B cell (primary cell): Measurements from ENCODE around the gene GGT1. TPM values are rescaled to one million over a fixed set of nuclear protein-coding genes. Genes with fewer than 3 reads are reported as not detected.
A peak's percentile ranks its signal among the peaks of the same experiment; 100 is the strongest.

Experiments used
- ATAC-seq: fragments of 200-7000 bp; cut with Tn5 transposase; one replicate; pipeline ENCODE4 v1.10.0; 2021; ENCODE audit warnings: low read depth, mild to moderate bottlenecking, moderate number of reproducible peaks, moderate library complexity
- CTCF ChIA-PET: fragments of 350-600 bp; sonication (Branson Sonifier 250); formaldehyde crosslinking; loops from one replicate; lab custom pipeline; 2021; ENCODE audit warnings: antibody characterized with exemption, inconsistent platforms; lab: Charles Lee
- POLR2A ChIA-PET: fragments of 350-600 bp; sonication (Branson Sonifier 250); formaldehyde crosslinking; loops from one replicate; lab custom pipeline; 2021; ENCODE audit warnings: antibody characterized with exemption; lab: Charles Lee
- DNase-seq: peaks from one replicate; pipeline ENCODE4 v3.0.0; 2013
- H2AFZ ChIP-seq: 2 replicates; pipeline ENCODE4 v1.6.1; 2012; ENCODE audit warnings: mild to moderate bottlenecking, low read depth, low read length; ENCODE audit not compliant: insufficient read depth, poor library complexity, severe bottlenecking
- H3K27ac ChIP-seq, 2 donors: 1 replicate in 1 of 2; 2 replicates in 1 of 2; pipeline ENCODE4 v1.5.1; 2012 to 2013; ENCODE audit warnings: low read length in 2 of 2, mild to moderate bottlenecking in 2 of 2, moderate library complexity in 1 of 2
- H3K27me3 ChIP-seq, 4 experiments: fragments of 200-600 bp in 1 of 4; sonication (generic) in 1 of 4; replicated peaks in 1 of 4; 1 replicate in 2 of 4; 2 replicates in 2 of 4; pipeline versions ENCODE4 v1.6.1 to v1.7.0; 2013 to 2016; ENCODE audit warnings: low read length in 3 of 4, mild to moderate bottlenecking in 2 of 4, mixed read lengths in 1 of 4, moderate library complexity in 1 of 4; ENCODE audit not compliant: insufficient read depth in 4 of 4, control insufficient read depth in 3 of 4; ENCODE audit errors: control extremely low read depth in 1 of 4
- H3K36me3 ChIP-seq, 2 experiments: replicated peaks in 1 of 2; 1 replicate in 1 of 2; 2 replicates in 1 of 2; pipeline versions ENCODE4 v1.6.1 to v1.7.1; 2013; ENCODE audit warnings: low read length in 1 of 2; ENCODE audit not compliant: insufficient read depth in 2 of 2, control insufficient read depth in 1 of 2; ENCODE audit errors: control extremely low read depth in 1 of 2, extremely low read depth in 1 of 2
- H3K4me1 ChIP-seq, 2 donors: fragments of 200-600 bp in 1 of 2; sonication (generic) in 1 of 2; 1 replicate in 1 of 2; 2 replicates in 1 of 2; pipeline versions ENCODE4 v1.5.1 to v1.6.1; 2013 to 2017; ENCODE audit warnings: low read length in 2 of 2; ENCODE audit not compliant: control insufficient read depth in 2 of 2, insufficient read depth in 2 of 2
- H3K4me2 ChIP-seq: replicated peaks from 2 replicates; pipeline ENCODE3; 2012; ENCODE audit warnings: mild to moderate bottlenecking, low read depth, low read length; ENCODE audit not compliant: poor library complexity, severe bottlenecking
- H3K4me3 ChIP-seq, 5 experiments: fragments of 200-600 bp in 1 of 5; sonication (generic) in 1 of 5; 1 replicate in 3 of 5; 2 replicates in 2 of 5; pipeline versions ENCODE4 v1.5.1 to v1.7.0; 2011 to 2016; ENCODE audit warnings: low read length in 4 of 5, mild to moderate bottlenecking in 4 of 5, low read depth in 2 of 5, control low read depth in 1 of 5, moderate library complexity in 1 of 5; ENCODE audit not compliant: insufficient read depth in 1 of 5; ENCODE audit errors: control extremely low read depth in 1 of 5, extremely low read depth in 1 of 5
- H3K79me2 ChIP-seq: fragments of 200-600 bp; sonication (generic); one replicate; pipeline ENCODE4 v1.6.0; 2016; ENCODE audit warnings: low read length; ENCODE audit not compliant: control insufficient read depth, insufficient read depth
- H3K9ac ChIP-seq: fragments of 200-600 bp; sonication (generic); 2 replicates; pipeline ENCODE4 v1.6.1; 2017; ENCODE audit warnings: mild to moderate bottlenecking, low read length, moderate library complexity
- H3K9me3 ChIP-seq, 3 donors: one replicate each; pipeline versions ENCODE4 v1.6.1 to v1.7.1; 2013; ENCODE audit warnings: low read length in 2 of 3; ENCODE audit not compliant: control insufficient read depth in 2 of 3, insufficient read depth in 1 of 3; ENCODE audit errors: control extremely low read depth in 1 of 3
- H4K20me1 ChIP-seq: 2 replicates; pipeline ENCODE4 v1.6.0; 2012; ENCODE audit warnings: mild to moderate bottlenecking, low read length; ENCODE audit not compliant: insufficient read depth, control insufficient read depth, poor library complexity, severe bottlenecking
- H3K27ac Mint-ChIP-seq: one replicate; pipeline ENCODE4 v1.8.0; 2021; ENCODE audit warnings: mixed read lengths
- H3K27me3 Mint-ChIP-seq: one replicate; pipeline ENCODE4 v1.8.0; 2021; ENCODE audit warnings: mixed read lengths
- H3K4me1 Mint-ChIP-seq: one replicate; pipeline ENCODE4 v1.8.0; 2021; ENCODE audit warnings: mixed read lengths
- H3K4me3 Mint-ChIP-seq: one replicate; pipeline ENCODE4 v1.8.0; 2021; ENCODE audit warnings: mixed read lengths
- H3K9me3 Mint-ChIP-seq: one replicate; pipeline ENCODE4 v1.8.0; 2022; ENCODE audit warnings: mixed read lengths; ENCODE audit not compliant: insufficient read depth
- EZH2 ChIP-seq: IDR thresholded peaks from 2 replicates; pipeline ENCODE4 v1.6.1; 2012; ENCODE audit warnings: borderline replicate concordance, low read depth, mild to moderate bottlenecking, moderate library complexity, low read length; ENCODE audit not compliant: insufficient read depth, poor library complexity, severe bottlenecking
- WGBS: methylation state at CpG from one replicate; pipeline ENCODE4 v1.1.5; 2013; ENCODE audit warnings: missing lambda C conversion rate; ENCODE audit not compliant: insufficient coverage; 5-methylcytosine and 5-hydroxymethylcytosine counted together
- intact Hi-C: fragments of 100-400 bp; cut with micrococcal nuclease; formaldehyde crosslinking; loops from one replicate; pipeline ENCODE4 v1.10.0; 2022
- polyA plus RNA-seq: library from polyadenylated mRNA; depleted of rRNA; stranded (reverse); fragments of >200 nt; gene quantifications from 2 replicates; pipeline ENCODE4 v1.2.3, GENCODE V29; 2012
- total RNA-seq, 2 donors: library from RNA; stranded (reverse); fragments of 120-200 nt in 1 of 2; gene quantifications; 1 replicate in 1 of 2; 2 replicates in 1 of 2; pipeline versions ENCODE4 v1.2.3 to v1.2.4, GENCODE V29; 2013 to 2022
- TF ChIP-seq, protein P1 (sequence below): fragments of 200-600 bp; IDR thresholded peaks from one replicate; pipeline ENCODE4 v1.8.0; 2022; ENCODE audit warnings: antibody characterized with exemption, mild to moderate bottlenecking

Gene GGT1
- total and polyA plus RNA-seq, 2 donors (not counting 1 experiment from before 2014, with no cell fraction given) = 7.8 to 22.1 TPM

DNA sequence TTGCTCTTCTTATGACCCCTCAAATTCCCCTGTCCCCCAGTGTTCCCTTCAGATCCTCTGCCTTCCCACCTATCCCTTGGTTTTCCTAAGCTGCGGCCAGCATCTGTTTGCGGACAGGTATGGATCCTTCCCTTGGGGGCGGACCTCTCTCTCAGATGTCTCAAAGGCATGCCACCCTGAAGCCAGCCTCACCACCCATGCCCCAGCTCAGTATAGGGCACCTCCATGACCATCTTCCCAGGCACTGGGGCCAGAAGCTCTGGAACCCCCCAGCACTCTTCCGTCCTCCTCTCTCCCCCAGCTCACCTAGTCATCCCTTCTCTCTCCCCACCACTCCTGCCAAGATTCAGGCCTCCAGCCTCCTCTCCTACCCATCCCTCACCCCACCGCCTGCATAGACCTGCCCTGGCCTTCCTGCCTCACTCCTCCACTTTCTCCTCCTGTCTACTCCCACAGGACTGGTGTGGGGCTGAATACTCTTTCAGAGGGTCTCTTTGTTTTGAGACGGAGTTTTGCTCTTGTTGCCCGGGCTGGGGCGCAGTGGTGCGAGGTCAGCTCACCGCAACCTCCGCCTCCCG, 12.3 kb upstream of the GGT1 start:
- TF ChIP-seq, protein P1, sequence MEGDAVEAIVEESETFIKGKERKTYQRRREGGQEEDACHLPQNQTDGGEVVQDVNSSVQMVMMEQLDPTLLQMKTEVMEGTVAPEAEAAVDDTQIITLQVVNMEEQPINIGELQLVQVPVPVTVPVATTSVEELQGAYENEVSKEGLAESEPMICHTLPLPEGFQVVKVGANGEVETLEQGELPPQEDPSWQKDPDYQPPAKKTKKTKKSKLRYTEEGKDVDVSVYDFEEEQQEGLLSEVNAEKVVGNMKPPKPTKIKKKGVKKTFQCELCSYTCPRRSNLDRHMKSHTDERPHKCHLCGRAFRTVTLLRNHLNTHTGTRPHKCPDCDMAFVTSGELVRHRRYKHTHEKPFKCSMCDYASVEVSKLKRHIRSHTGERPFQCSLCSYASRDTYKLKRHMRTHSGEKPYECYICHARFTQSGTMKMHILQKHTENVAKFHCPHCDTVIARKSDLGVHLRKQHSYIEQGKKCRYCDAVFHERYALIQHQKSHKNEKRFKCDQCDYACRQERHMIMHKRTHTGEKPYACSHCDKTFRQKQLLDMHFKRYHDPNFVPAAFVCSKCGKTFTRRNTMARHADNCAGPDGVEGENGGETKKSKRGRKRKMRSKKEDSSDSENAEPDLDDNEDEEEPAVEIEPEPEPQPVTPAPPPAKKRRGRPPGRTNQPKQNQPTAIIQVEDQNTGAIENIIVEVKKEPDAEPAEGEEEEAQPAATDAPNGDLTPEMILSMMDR = no peak
- TF ChIP-seq EZH2 = no peak
- DNase-seq (no peak), ATAC-seq (no peak)
- POLR2A ChIA-PET = no interaction called here
- intact Hi-C loops = no loop called here
- H3K9me3 ChIP-seq = peaks cover 0 to 5% (median 0%) of the 10 kb centered on the region in 3 donors
- no peak overlapping the region for H3K9ac ChIP-seq
- peaks cover 5% of the 10 kb centered on the region for H3K27me3 Mint-ChIP-seq
- no peak overlapping the region for H3K4me2 ChIP-seq
- H3K79me2 ChIP-seq = no peaks in the 10 kb centered on the region
- H3K27ac ChIP-seq = no peak overlapping the region
- H3K27ac Mint-ChIP-seq = no peak overlapping the region
- H3K4me3 Mint-ChIP-seq = no peak overlapping the region
- CTCF ChIA-PET = no interaction called here
- peaks cover 7% of the 10 kb centered on the region for H3K4me1 Mint-ChIP-seq
- H2AFZ ChIP-seq = no peak overlapping the region
- H4K20me1 ChIP-seq = no peaks in the 10 kb centered on the region
- no peaks in the 10 kb centered on the region for H3K36me3 ChIP-seq
- no peaks in the 10 kb centered on the region for H3K9me3 Mint-ChIP-seq
- peaks cover 2 to 15% of the 10 kb centered on the region in 2 donors for H3K4me1 ChIP-seq
- H3K27me3 ChIP-seq = peaks cover 0 to 20% (median 0%) of the 10 kb centered on the region in 4 experiments
- WGBS = 97% methylated on average over 9 of the region's 12 CpGs
- H3K4me3 ChIP-seq = no peak overlapping the region

DNA sequence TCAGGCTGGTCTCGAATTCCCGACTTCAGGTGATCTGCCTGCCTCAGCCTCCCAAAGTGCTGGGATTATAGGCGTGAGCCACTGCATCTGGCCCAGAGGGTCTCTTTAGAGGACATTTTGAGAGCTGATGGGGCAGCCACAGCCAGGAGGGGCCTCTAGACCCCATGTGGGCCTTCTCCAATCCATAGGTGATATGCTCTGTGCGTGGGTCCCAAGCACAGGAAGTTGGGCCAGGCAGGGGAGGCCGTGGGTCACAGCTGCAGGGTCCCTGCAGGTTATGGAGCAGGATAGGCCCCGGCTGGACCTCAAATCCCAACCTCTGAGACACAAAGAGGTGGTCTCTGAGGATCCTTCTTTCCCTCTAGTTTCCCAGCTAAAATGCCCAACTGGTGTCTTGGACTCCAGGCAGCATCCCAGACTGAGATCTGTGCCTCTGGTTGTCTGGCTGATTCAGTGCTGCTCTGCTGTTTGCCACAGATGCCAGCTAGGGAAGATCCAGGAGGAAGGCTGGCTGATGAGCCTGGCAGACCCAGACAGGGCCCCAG, 11.6 kb upstream of the GGT1 start:
- no peak overlapping the region for H3K4me2 ChIP-seq
- CTCF ChIA-PET = no interaction called here

More for the DNA sequence above, 11.6 kb upstream of the GGT1 start:
- Histone ChIP-seq H2AFZ (no peak overlapping the region), H4K20me1 (no peaks in the 10 kb centered on the region), H3K9ac (no peak overlapping the region), H3K27me3 (peaks cover 0 to 20% (median 0%) of the 10 kb centered on the region in 4 experiments), H3K4me3 (no peak overlapping the region), H3K4me1 (peaks cover 2 to 15% of the 10 kb centered on the region in 2 donors), H3K36me3 (no peaks in the 10 kb centered on the region), H3K27ac (no peak overlapping the region), H3K9me3 (peaks cover 0 to 5% (median 0%) of the 10 kb centered on the region in 3 donors), H3K79me2 (no peaks in the 10 kb centered on the region)
- peaks cover 5% of the 10 kb centered on the region for H3K27me3 Mint-ChIP-seq
- peak overlapping the region; percentile 10 for H3K4me3 Mint-ChIP-seq
- ATAC-seq (no peak), DNase-seq (no peak)
- peaks cover 7% of the 10 kb centered on the region for H3K4me1 Mint-ChIP-seq
- no peaks in the 10 kb centered on the region for H3K9me3 Mint-ChIP-seq
- WGBS = 95% methylated on average over 6 of the region's 6 CpGs
- POLR2A ChIA-PET = no interaction called here
- intact Hi-C loops = no loop called here
- TF ChIP-seq, protein P1 = no peak
- no peak for TF ChIP-seq EZH2
- no peak overlapping the region for H3K27ac Mint-ChIP-seq
